ENCODE results near the gene FFAR2.
"Not testable (repeated sequence)": the region's sequence is repeated elsewhere in the genome, so short reads cannot be mapped to it uniquely, and the experiment has no call there.

FFAR2 gene

GRCh38 chr19:35447606-35448469, at the start of gene FFAR2:
Gene FFAR2 (plus strand): TSS chr19:35448257. CDS start chr19:35449715, 1,458 bp downstream.
- no peak for DNase-seq (ENCODE audit: low read depth)

DNA sequence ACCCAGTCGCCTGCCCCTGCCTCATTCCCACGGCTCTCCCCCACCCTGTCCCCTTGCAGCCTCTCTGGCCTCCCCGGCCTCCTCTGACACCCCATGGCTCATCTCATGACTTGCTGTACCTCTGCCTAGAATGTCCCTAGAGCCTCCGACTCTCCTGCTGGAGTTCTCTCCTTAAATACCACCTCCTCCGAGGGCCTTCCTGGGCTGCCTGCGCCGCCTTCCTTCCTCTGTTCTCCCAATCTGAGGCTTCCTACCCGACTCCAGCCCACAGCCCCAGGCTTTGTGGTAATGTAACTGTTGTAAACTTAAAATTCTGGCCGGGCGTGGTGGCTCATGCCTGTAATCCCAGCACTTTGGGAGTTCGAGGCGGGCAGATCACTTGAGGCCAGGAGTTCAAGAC, 49.5 kb upstream of the FFAR2 start:
- no peak for DNase-seq (ENCODE audit: low read depth)

- no peak for DNase-seq (ENCODE audit: low read depth)
These were observed 48.8 kb upstream of the FFAR2 start for GRCh38 chr19:35399231-35399630.

DNA sequence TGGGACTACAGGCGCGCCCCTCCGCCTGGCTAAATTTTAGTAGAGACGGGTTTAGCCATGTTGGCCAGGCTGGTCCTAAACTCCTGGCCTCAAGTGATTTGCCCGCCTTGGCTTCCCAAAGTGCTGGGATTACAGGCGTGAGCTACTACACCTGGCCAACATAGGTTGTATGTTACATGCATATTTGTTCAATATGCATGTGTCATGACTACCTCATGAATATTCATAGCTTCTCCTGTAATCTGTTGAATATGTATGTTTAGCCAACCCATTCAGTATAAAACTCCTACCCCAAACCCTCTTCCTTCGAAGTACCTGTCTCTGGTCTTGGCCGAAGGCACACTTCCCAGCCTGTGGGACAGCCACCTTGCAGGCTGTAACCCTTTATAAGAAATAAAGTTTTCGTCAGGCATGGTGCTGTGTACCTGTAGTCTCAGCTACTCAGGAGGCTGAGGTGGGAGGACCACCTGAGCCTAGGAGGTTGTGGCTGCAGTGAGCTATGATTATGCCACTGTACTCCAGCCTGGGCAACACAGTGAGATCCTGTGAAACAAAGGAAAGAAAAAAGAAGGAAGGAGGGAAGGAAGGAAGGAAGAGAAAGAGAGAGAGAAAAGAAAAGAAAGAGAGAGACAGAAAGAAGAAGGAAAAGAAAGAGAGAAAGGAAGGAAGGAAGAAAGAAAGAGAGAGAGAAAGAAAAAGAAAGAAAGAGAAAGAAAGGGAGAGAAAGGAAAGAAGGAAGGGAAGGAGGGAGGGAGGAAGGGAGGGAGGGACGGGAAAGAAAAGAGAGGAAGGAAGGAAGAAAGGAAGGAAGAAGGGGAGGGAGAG, 47.9 kb upstream of the FFAR2 start:
- no peak for DNase-seq (ENCODE audit: low read depth)

GRCh38 chr19:35400773-35401100, 47.3 kb upstream of the FFAR2 start:
- DNase-seq (ENCODE audit: low read depth) = no peak

DNA sequence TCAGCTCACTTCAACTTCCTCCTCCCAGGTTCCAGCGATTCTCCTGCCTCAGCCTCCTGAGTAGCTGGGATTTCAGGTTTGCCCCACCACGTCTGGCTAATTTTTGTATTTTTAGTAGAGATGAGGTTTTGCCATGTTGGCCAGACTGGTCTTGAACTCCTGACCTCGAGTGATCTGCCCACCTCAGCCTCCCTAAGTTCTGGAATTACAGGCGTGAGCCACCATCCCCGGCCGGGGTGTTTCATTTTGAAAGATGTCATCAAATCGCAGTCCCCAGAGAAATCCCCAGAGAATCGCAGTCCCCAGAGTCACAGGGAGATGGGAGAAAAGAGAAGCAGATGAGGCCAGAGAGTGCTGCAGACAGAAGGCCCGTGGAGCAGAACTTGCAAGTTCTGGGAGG, 46.6 kb upstream of the FFAR2 start:
- not testable (repeated sequence) for DNase-seq (ENCODE audit: low read depth)

DNA sequence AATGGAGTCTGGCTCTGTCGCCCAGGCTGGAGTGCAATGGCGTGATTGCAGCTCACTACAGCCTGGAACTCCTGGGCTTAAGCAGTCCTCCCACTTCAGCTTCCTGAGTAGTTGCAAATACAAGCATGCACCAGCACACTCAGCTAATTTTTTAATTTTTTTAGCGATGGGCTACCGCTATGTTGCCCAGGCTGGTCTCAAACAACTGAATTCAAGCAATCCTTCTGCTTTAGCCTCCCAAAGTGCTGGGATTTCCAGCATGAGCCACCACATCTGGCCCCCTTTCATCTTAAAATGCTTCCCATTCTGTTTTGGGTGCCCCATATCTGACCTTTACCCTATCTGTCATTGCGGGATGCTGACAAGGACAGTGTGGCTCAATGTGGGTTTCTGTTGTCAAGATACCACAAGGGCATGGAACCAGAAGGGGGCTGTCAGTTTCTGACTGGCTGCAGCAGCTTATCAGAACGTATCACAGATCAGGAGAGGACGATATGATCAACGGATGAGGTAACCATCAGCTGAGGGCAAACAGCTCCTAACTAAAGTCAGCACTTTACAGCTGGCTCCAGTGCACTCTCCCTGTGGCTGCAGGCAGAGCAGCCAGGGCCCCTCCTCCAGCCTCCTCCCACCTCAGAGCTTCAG, 44.8 kb upstream of the FFAR2 start:
- DNase-seq (ENCODE audit: low read depth) = no peak

DNA sequence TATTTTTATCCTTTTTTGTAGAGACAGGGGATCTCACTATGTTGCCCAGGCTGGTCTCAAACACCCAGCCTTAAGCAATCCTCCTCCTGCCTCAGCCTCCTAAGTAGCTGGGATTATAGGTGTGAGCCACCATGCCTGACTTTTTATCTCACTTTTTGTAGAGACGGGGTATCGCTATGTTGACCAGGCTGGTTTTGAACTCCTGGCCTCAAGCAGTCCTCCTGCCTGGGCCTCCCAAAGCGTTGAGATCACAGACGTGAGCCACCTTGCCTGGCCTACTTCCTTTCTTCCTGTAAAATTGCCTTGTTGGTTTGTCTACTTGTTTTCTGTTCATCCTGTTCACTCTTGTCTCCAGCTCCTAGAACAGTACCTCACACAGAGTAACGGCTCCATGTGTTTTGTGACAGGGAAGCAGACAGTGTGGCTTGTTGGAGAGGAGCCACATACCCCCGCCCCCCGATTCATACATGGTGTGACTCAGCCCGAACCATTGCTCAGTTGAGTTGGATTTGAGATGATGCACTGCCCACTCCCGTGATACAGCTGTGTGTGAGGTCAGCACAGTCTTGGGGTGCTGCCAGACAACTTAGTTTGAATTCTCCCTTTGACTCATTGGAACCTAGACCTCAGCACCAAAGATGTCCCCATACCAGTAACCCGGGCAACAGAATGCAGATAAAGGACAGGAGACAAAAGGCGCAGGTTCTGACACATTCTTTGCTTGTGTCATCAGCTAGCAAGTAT, 43.0 kb upstream of the FFAR2 start:
- DNase-seq (ENCODE audit: low read depth) = no peak

GRCh38 chr19:35407619-35408018, 40.4 kb upstream of the FFAR2 start:
- no peak for DNase-seq (ENCODE audit: low read depth)

GRCh38 chr19:35408284-35409171, 39.5 kb upstream of the FFAR2 start:
- no peak for DNase-seq (ENCODE audit: low read depth)

DNA sequence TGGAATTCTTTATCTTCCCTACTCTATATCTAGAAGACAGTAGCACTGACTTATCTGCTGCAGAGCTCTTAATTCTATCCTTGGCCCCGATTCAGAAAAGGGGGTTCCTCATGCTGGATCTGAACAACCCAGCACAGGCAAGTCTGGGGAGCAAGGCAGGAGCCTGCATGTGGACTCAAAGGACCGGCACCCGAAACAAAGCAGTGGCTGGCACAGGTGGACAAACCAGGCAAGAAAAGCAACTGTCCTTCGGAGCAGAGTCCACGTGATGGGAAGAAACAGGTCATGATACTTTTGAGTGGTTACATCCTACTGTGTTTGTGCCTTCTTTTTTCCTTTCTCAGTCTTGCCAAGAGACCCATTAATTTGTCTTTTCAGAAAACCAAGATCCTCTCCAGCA, 38.9 kb upstream of the FFAR2 start:
- DNase-seq (ENCODE audit: low read depth) = no peak

DNA sequence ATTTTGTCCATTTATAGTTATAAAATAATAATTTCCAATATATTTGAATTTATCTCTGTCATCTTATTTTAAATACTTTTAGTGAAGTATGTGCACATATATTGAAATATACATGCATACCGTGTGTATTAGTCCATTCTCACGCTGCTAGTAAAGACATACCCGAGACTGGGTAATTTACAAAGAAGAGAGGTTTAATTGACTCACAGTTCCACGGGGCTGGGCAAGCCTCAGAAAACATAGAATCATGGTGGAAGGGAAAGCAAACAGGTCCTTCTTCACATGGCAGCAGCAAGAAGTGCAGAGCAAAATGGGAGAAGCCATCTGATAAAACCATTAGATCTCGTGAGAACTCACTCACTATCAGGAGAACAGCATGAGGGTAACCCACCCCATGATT, 37.6 kb upstream of the FFAR2 start:
- DNase-seq (ENCODE audit: low read depth) = no peak

- no peak for DNase-seq (ENCODE audit: low read depth)
These were observed 33.6 kb upstream of the FFAR2 start for GRCh38 chr19:35414442-35414841.

- no peak for DNase-seq (ENCODE audit: low read depth)
These were observed 31.7 kb upstream of the FFAR2 start for GRCh38 chr19:35416331-35416730.

DNA sequence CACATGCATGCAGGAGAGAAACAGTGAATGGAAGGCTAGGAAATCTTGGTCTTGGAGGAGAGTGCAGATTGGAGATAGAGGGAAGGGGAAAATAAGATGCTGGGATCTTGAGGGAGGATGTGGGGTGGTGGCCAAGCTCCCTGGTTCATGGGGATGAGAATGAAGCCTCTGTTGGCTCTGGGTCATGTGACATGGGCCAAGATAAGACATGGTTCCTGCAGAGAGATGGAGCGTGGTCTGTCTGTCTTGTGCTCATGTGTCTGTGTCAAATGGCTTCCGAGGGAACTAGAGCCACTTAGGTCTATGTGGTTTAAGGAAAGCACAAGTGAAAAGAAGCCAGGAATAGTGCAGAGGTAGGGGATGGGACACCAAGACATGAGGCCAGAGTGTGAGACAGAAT, 30.8 kb upstream of the FFAR2 start:
- no peak for DNase-seq (ENCODE audit: low read depth)

DNA sequence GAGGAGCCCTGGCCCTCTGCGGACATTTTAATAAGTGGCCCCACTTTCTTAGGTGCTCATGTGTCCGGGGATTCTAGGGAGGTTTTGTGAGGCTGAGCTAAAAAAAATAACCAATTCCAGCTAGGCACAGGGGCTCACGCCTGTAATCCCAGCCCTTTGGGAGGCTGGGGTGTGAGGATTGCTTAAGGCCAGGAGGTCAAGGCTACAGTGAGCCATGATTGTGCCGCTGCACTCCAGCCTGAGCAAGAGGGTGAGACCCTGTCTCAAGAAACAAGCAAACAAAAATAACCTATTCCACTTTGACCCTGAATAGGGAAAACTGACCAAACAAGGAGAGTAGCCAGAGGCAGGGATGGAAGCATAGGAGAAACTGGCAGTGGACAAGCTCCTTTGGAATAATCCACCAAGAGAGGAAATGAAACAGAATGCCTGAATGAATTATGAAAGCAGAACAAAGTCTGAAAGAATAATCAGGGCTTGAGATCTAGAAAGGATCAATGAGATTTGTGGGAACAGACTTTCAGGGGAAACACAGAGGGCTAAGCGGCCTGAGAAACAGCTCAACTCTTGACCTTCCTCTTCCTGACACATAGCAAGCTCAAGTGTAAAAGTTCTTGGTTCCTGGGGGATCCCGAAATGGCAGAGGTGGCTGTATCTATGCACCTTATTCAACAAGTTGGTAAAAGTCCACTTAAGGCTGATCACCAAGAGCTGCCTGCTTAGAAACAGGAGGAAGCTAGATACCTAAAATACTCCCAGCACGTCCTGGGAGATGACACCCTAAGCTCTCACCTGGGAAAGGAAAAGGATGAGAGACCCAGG, 30.1 kb upstream of the FFAR2 start:
- DNase-seq (ENCODE audit: low read depth) = no peak

GRCh38 chr19:35419046-35419445, 29.0 kb upstream of the FFAR2 start:
- DNase-seq (ENCODE audit: low read depth) = no peak

DNA sequence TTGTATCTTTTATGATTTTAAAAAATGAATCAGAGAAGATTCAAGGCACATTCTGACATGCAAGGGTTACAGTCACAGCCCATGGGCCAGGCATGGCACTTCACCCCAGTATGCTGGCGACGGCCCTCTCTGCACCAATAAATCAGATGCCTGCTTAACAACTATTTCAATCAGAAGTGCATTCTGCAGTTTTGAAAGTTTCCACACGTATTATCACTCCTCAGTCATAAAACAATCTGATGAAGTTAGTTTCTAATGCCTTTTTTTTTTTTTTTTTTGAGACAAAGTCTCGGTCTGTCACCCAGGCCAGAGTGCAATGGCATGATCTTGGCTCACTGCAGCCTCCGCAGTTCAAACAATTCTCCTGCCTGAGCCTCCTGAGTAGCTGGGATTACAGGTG, 28.3 kb upstream of the FFAR2 start:
- no peak for DNase-seq (ENCODE audit: low read depth)

GRCh38 chr19:35421362-35421761, 26.7 kb upstream of the FFAR2 start:
- DNase-seq (ENCODE audit: low read depth) = no peak

DNA sequence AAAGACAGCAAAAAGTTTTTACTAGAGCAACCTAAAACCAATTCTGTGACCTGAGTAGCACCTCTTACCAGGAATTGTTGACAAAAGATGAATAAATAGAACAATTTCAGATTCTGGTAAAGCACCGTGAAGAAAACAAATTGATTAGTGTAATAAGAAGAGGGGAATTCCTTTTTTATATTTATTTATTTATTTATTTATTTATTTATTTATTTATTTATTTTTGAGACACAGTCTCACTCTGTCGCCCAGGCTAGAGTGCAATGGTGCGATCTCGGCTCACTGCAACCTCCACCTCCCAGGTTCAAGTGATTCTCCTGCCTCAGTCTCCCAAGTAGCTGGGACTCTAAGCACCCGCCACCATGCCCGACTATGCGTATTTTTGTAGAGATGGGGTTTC, 24.7 kb upstream of the FFAR2 start:
- DNase-seq (ENCODE audit: low read depth) = not testable (repeated sequence)
